NCI-H2107 treated with DMSO at 0.1 percent for 48 hours (cell line): ENCODE results near the gene GTF3C4.

Experiments used
- DNase-seq: peaks from one replicate; lab custom pipeline; 2025; ENCODE audit not compliant: unreplicated experiment; lab: John Stamatoyannopoulos, UW

Gene GTF3C4

GRCh38 chr9:132729235-132729890 lies 59.1 kb downstream of the GTF3C4 start:
- no peak for DNase-seq

- DNase-seq = no peak
Observed at GRCh38 chr9:132730054-132731033, 60.1 kb downstream of the GTF3C4 start.

GRCh38 chr9:132731230-132731629 lies 61.0 kb downstream of the GTF3C4 start:
- DNase-seq = no peak

GRCh38 chr9:132732326-132733259 lies 62.3 kb downstream of the GTF3C4 start:
- DNase-seq = peak; percentile 2

GRCh38 chr9:132733260-132733815 lies 63.1 kb downstream of the GTF3C4 start:
- DNase-seq = no peak

GRCh38 chr9:132739710-132740310 lies 69.5 kb downstream of the GTF3C4 start:
- no peak for DNase-seq

- no peak for DNase-seq
Observed at GRCh38 chr9:132740526-132741309, 70.5 kb downstream of the GTF3C4 start.

GRCh38 chr9:132742821-132743311 lies 72.6 kb downstream of the GTF3C4 start:
- peak; percentile 1 for DNase-seq

- DNase-seq = peak; percentile 0
Observed at GRCh38 chr9:132743931-132744479, 73.7 kb downstream of the GTF3C4 start.
